Activated CD4-positive, alpha-beta T cell treated with anti-CD3 and anti-CD28 coated beads, Interleukin-2, amount 50 U/mL, for 4 hours (primary cell): ENCODE measurements around the gene ARHGEF4.

ENCODE experiments used
- DNase-seq, 2 experiments: peaks; one replicate each; pipeline ENCODE4 v3.0.0-alpha.2; 2020

ARHGEF4 gene

GRCh38 chr2:130864830-130865800 is 28.4 kb downstream of the ARHGEF4 start:
- no peak for DNase-seq

GRCh38 chr2:130869441-130870160 is 32.9 kb downstream of the ARHGEF4 start:
- no peak for DNase-seq

DNA sequence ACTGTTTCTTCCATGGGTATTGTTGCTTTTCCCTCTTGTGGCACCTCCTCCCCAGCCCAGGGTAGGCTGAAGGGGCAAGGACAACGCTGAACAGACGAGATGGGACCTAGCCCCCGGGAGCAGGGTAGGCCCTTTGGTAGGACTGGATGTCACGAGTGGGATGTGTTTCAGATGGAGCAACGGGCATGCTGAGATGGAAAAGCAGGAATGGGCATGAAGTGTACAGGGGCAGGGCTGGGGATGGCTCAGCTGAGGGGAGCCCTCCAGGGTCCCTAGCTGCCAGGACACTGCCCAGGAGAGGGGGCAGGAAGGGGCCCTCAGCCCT is 33.4 kb downstream of the ARHGEF4 start:
- DNase-seq = no peak

DNA sequence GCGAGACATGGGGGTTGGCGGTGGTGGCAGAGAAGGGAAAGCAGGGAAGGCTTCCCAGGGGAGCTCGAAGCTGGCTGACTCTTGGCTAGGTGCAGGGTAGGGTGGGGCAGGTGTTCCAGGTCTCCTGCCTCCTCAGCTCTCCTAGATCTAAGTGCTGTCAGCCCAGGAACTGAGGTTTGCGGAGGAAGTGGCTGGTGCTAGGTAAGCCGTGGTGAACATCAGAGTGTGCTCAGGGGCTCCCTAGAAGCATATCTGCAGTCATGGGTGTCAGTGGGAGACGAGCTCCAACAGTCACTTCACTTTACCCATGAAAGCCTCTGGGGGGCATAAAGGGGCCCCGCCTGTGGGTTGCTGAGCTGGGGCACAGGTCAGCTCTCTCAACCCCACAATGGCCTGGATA is 34.1 kb downstream of the ARHGEF4 start:
- DNase-seq = no peak

GRCh38 chr2:130871843-130872740 is 35.4 kb downstream of the ARHGEF4 start:
- no peak for DNase-seq

- no peak for DNase-seq
Observed at GRCh38 chr2:130872741-130873125, 36.0 kb downstream of the ARHGEF4 start.

DNA sequence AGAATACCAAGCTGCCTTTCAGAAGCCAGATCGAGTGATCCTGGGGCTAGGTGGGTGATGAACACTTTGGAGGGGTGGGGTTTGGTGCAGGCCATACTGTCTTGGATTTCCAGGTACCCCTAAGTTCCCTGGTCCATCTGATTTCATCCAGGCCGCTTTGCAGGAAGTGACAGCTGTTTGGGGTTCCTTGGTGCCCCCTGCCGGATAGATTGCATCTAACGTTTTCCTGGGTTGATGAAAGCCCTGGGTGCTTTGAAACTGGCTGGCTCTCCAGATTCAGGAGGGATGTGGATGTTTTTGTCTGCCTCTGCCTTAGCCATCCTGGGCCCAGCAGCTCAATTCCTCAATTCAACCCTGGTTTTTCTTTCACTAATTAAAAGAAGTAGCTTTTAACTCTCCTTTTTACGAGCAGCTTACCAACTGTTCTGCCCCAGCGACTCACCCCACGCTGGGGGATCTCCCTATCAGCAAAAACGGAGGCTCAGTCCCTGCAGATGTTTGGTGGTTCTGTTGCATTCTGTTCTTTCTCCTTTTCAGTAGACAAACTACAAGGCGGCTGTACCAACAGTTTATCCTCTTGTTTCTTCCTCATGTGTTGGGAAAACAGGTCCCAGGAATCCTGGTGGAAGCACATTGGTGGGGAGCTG is 37.1 kb downstream of the ARHGEF4 start:
- DNase-seq = peak; percentile 65 to 70

DNA sequence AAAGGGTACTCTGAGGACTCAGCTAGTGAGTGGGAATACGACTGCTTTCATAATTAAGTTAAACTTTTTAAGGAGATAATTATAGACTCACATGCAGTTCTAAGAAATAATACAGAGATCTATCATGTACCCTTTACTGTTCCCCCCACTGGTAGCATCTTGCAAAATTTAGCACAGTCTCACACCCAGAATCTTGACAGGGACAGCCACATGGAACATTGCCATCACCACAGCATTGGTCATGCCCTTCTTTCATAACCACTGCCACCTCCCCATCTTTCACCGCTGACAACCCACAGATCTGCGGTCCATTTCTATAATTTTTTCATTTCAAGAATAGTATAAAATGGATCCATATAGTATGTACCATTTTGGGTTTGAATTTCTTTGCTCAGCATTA is 37.8 kb downstream of the ARHGEF4 start:
- no peak for DNase-seq

- no peak for DNase-seq
Observed at GRCh38 chr2:130875935-130876334, 39.2 kb downstream of the ARHGEF4 start.

- DNase-seq = no peak
Observed at GRCh38 chr2:130877258-130877657, 40.5 kb downstream of the ARHGEF4 start.

GRCh38 chr2:130878316-130878715 is 41.6 kb downstream of the ARHGEF4 start:
- no peak for DNase-seq

- no peak for DNase-seq
Observed at GRCh38 chr2:130878933-130879332, 42.2 kb downstream of the ARHGEF4 start.

DNA sequence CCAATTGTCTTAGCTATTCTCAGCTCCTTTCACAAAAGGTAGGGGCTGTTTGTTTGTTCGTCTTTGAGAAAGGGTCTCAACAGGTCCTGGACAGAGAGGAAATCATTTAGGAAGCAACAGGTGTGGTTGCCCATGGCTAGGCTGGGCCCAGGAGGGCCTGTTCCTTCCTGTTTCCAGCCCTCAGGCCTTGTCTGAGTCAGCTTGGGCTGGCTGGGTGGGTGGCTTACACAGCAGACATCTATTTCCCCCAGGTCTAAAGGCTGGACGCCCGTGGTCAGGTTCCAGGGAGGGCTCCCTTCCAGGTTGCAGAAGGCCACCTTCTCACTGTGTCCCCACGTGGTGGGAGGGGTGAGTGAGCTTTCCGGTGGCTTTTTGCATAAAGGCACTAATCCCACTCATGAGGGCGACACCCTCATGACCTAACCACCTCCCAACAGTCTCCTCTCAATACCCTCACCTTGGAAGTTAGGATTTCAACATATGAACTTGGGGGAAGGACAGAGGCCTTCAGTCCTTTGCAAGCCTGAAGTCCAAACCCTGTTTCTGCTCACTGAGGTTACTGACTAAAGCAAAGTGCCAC is 45.5 kb downstream of the ARHGEF4 start:
- DNase-seq = no peak

DNA sequence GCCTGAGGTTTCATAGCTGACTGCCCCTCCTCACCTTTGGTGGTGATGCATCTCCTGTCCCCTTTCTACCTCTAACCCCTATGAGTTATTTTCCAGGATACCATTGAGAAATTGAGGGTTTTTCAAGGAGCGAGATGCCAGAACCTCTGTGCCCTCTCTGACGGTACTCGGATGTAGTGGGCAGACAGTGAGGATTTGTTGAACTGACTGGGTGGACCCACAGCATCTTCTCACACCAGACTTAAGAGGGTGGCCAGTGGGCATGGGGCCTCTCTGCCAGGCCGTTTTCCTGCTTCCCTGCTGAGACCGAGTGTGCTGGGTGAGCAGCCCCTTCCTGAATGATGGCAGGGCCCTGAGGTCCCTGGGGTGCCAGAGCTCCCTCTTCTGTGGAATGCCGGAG is 46.3 kb downstream of the ARHGEF4 start:
- DNase-seq = no peak

GRCh38 chr2:130883496-130883895 is 46.8 kb downstream of the ARHGEF4 start:
- no peak for DNase-seq

DNA sequence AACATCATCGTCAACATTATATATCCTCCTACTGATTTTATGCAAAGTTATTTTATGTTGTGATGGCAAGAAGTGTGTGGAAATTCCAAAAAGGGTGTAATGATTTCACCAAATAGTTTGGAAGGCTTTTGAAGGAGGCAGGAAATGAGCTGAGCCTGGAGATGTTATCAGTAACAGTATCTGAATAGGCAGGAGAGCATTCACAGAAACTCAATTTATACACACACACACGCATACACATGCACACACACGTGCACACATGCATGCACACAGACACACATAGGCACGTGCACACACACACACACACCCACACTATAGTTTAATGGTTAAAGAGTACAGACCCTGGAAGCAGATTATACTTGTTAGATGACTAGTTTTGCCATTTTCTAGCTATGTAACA is 47.3 kb downstream of the ARHGEF4 start:
- no peak for DNase-seq

DNA sequence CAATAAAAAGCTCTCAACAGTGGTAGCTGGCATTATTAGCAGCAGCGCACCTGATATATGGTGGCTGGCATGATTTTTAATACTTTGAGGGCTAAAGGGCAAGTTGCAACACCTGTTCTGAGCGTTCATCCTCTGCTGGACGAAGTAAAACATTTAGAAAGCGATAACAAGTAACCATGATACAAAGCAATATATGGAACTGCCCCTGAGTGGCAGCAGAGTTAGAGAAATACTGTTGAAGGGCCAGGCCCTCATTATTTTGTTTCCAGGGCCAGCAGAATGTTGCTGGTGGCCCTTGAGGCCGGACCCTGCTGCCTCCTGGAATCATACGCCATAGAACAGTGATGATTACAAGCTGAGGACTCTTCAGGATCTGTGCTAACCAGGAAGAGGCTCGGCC is 47.8 kb downstream of the ARHGEF4 start:
- DNase-seq = no peak

GRCh38 chr2:130887643-130888042 is 50.9 kb downstream of the ARHGEF4 start:
- DNase-seq = no peak

DNA sequence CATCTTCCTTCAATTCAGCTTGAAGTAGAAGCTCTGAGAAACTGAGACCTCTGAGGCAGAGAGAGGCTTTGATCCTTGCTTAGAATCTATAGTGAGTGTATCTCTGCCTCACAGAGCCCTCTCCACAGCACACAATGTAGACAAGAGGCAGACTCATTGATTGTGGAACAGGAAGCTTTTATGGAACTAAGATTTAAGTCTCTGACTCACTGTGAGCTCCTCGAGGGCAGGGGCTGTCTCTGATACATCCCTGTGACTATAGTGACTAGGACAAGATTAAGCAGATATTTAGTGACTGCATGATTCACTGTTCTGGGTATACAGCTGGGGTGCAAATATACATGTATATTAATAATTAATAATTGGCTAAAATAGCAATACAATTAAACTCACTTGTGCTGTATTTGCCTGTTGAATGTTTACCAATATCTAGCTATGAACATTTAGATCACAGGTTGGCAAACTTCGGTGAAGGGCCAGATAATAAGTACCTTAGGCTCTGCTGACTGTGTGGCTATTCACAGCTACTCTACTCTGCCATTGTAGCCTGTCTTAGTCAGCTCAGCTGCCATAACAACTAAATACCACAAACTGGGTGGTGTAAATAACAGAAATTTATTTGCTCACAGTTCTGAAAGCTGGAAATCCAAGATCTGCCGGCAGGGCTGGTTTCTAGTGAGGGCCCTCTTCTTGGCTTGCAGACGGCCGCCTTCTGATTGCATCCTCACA is 54.4 kb downstream of the ARHGEF4 start:
- DNase-seq = no peak

- no peak for DNase-seq
Observed at GRCh38 chr2:130891966-130892365, 55.3 kb downstream of the ARHGEF4 start.
